PC-3 (cell line): ENCODE measurements around the gene ARHGEF7.

Experiments used
- CTCF ChIP-seq: fragments of 300-600 bp; sonication (generic); conservative IDR thresholded peaks from 2 replicates; pipeline ENCODE4 v1.5.1; 2017; ENCODE audit warnings: antibody characterized with exemption, low read depth, mild to moderate bottlenecking, low read length
- EZH2 ChIP-seq: fragments of 300-600 bp; sonication (generic); IDR thresholded peaks from one replicate; pipeline ENCODE4 v1.6.1; 2017; ENCODE audit warnings: antibody characterized with exemption, mild to moderate bottlenecking, low read length; ENCODE audit not compliant: unreplicated experiment
- EZH2phosphoT487 ChIP-seq: fragments of 300-600 bp; sonication (generic); IDR thresholded peaks from 2 replicates; pipeline ENCODE4 v1.6.1; 2018; ENCODE audit warnings: mild to moderate bottlenecking, antibody characterized with exemption, low read length, borderline replicate concordance

GRCh38 chr13:111346101-111346680 lies 231.1 kb downstream of the ARHGEF7 start:
- TF ChIP-seq CTCF (no peak), EZH2phosphoT487 (no peak), EZH2 (no peak)
